Kidney epithelial cell (primary cell): ENCODE measurements around the gene CCDC188. TPM values are rescaled to one million over a fixed set of nuclear protein-coding genes. Genes with fewer than 3 reads are reported as not detected.
A peak's percentile ranks its signal among the peaks of the same experiment; 100 is the strongest.

ENCODE experiments used
- DNase-seq: peaks from one replicate; pipeline ENCODE4 v3.0.0-alpha.2; 2010; ENCODE audit warnings: low read depth
- H3K27me3 ChIP-seq: 2 replicates; pipeline ENCODE4 v1.6.0; 2011; ENCODE audit warnings: low read length; ENCODE audit not compliant: control insufficient read depth, insufficient read depth
- H3K36me3 ChIP-seq: 2 replicates; pipeline ENCODE4 v1.5.1; 2011; ENCODE audit warnings: low read length; ENCODE audit not compliant: control insufficient read depth, insufficient read depth
- H3K4me3 ChIP-seq: 2 replicates; pipeline ENCODE4 v1.5.1; 2011; ENCODE audit warnings: low read depth, mild to moderate bottlenecking, control low read depth, low read length
- CTCF ChIP-seq: IDR thresholded peaks from 2 replicates; pipeline ENCODE4 v1.5.1; 2011; ENCODE audit warnings: mild to moderate bottlenecking, moderate library complexity, low read length, control low read depth, inconsistent platforms; ENCODE audit not compliant: insufficient read depth, poor library complexity, severe bottlenecking
- total RNA-seq: library from RNA; depleted of rRNA; stranded (reverse); fragments of >200 nt; gene quantifications from 2 replicates; pipeline ENCODE4 v1.2.3, GENCODE V29; 2015

CCDC188 gene
- total RNA-seq, 1 donor from 2014 or later = 1.8 TPM

GRCh38 chr22:20112623-20113511 lies 38.0 kb downstream of the CCDC188 start:
- TF ChIP-seq CTCF = no peak

GRCh38 chr22:20111689-20112622 lies 38.9 kb downstream of the CCDC188 start:
- Histone ChIP-seq H3K36me3 (peaks cover 7% of the 10 kb centered on the region), H3K4me3 (no peak overlapping the region), H3K27me3 (no peaks in the 10 kb centered on the region)
- no peak for DNase-seq
- no peak for TF ChIP-seq CTCF

More at GRCh38 chr22:20112623-20113511, 38.0 kb downstream of the CCDC188 start:
- H3K4me3 ChIP-seq = no peak overlapping the region
- DNase-seq = no peak
- H3K27me3 ChIP-seq = no peaks in the 10 kb centered on the region
- peaks cover 7% of the 10 kb centered on the region for H3K36me3 ChIP-seq

GRCh38 chr22:20111045-20111688 lies 39.7 kb downstream of the CCDC188 start:
- Histone ChIP-seq H3K36me3 (peaks cover 8% of the 10 kb centered on the region), H3K4me3 (no peak overlapping the region), H3K27me3 (no peaks in the 10 kb centered on the region)
- TF ChIP-seq CTCF = peak; percentile 58
- no peak for DNase-seq

- H3K4me3 ChIP-seq = no peak overlapping the region
- no peaks in the 10 kb centered on the region for H3K27me3 ChIP-seq
- no peak for TF ChIP-seq CTCF
- H3K36me3 ChIP-seq = peaks cover 12% of the 10 kb centered on the region
- DNase-seq = no peak
Measured at GRCh38 chr22:20110359-20110985, 40.4 kb downstream of the CCDC188 start.
